ENCODE measurements around the gene ADGRV1.
"Not testable (repeated sequence)": the region's sequence is repeated elsewhere in the genome, so short reads cannot be mapped to it uniquely, and the experiment has no call there.

The ADGRV1 gene

GRCh38 chr5:90997082-90997481, 438.5 kb downstream of the ADGRV1 start:
- no peak for DNase-seq (ENCODE audit: low read depth)

GRCh38 chr5:91000743-91001142, 442.1 kb downstream of the ADGRV1 start:
- DNase-seq (ENCODE audit: low read depth), result no peak

- DNase-seq (ENCODE audit: low read depth), result no peak
Observed at GRCh38 chr5:91006713-91007112, 448.1 kb downstream of the ADGRV1 start.

- no peak for DNase-seq (ENCODE audit: low read depth)
Observed at GRCh38 chr5:91007251-91007650, 448.7 kb downstream of the ADGRV1 start.

- DNase-seq (ENCODE audit: low read depth), result no peak
Observed at GRCh38 chr5:91007780-91008402, 449.3 kb downstream of the ADGRV1 start.

- no peak for DNase-seq (ENCODE audit: low read depth)
Observed at GRCh38 chr5:91010090-91010489, 451.5 kb downstream of the ADGRV1 start.

GRCh38 chr5:91011029-91011428, 452.4 kb downstream of the ADGRV1 start:
- no peak for DNase-seq (ENCODE audit: low read depth)

GRCh38 chr5:91012867-91013266, 454.3 kb downstream of the ADGRV1 start:
- DNase-seq (ENCODE audit: low read depth), result not testable (repeated sequence)

GRCh38 chr5:91016322-91016721, 457.7 kb downstream of the ADGRV1 start:
- DNase-seq (ENCODE audit: low read depth), result no peak

- DNase-seq (ENCODE audit: low read depth), result no peak
Observed at GRCh38 chr5:91016954-91017700, 458.5 kb downstream of the ADGRV1 start.

- no peak for DNase-seq (ENCODE audit: low read depth)
Observed at GRCh38 chr5:91018200-91018599, 459.6 kb downstream of the ADGRV1 start.

GRCh38 chr5:91018712-91019371, 460.2 kb downstream of the ADGRV1 start:
- no peak for DNase-seq (ENCODE audit: low read depth)

GRCh38 chr5:91020065-91020800, 461.6 kb downstream of the ADGRV1 start:
- DNase-seq (ENCODE audit: low read depth), result no peak

- DNase-seq (ENCODE audit: low read depth), result no peak
Observed at GRCh38 chr5:91022518-91022917, 463.9 kb downstream of the ADGRV1 start.

- DNase-seq (ENCODE audit: low read depth), result no peak
Observed at GRCh38 chr5:91024206-91024605, 465.6 kb downstream of the ADGRV1 start.

- no peak for DNase-seq (ENCODE audit: low read depth)
Observed at GRCh38 chr5:91024727-91025126, 466.1 kb downstream of the ADGRV1 start.

- DNase-seq (ENCODE audit: low read depth), result no peak
Observed at GRCh38 chr5:91025449-91025848, 466.9 kb downstream of the ADGRV1 start.

GRCh38 chr5:91025956-91026355, 467.4 kb downstream of the ADGRV1 start:
- no peak for DNase-seq (ENCODE audit: low read depth)

- DNase-seq (ENCODE audit: low read depth), result no peak
Observed at GRCh38 chr5:91026466-91026865, 467.9 kb downstream of the ADGRV1 start.

GRCh38 chr5:91027405-91028139, 469.0 kb downstream of the ADGRV1 start:
- no peak for DNase-seq (ENCODE audit: low read depth)

GRCh38 chr5:91028499-91028956, 469.9 kb downstream of the ADGRV1 start:
- DNase-seq (ENCODE audit: low read depth), result no peak

Data from stimulated activated CD8-positive, alpha-beta memory T cell treated with anti-CD3 and anti-CD28 coated beads, Interleukin-12 subunit alpha, Interleukin-12 subunit beta, amount 100 ng/mL, for 4 hours (primary cell).